Measurements from ENCODE around the gene NAGPA. TPM values are rescaled to one million over a fixed set of nuclear protein-coding genes. Genes with fewer than 3 reads are reported as not detected.

The NAGPA gene
- total and polyA plus RNA-seq, 10 of the 15 experiments (the other 5 are each of a cell fraction or from before 2014, with no cell fraction given) = 0.03 to 11.6 (median 6.6) TPM

GRCh38 chr16:4979164-4979563 is 54.6 kb downstream of the NAGPA start:
- H4K20me1 ChIP-seq (ENCODE audit: control insufficient read depth, insufficient read depth) = no peaks in the 10 kb centered on the region
- in situ Hi-C loops (cut with MboI) = no loop called here
- RAD21 ChIA-PET (ENCODE audit: unreplicated experiment) = no interaction called here
- ATAC-seq (no peak), DNase-seq (ENCODE audit: low read depth, low spot score) (no peak), FAIRE-seq (no peak)
- CTCF ChIA-PET = no interaction called here
- TF ChIP-seq IKZF1 (conservative IDR thresholded peaks at IDR 0.05) (no peak), SREBF1 (IDR thresholded peaks at IDR 0.05; ENCODE audit: low read length) (no peak), SRF (IDR thresholded peaks at IDR 0.05; ENCODE audit: low read depth in 2 of 2, low read length in 2 of 2) (no peak), RUNX3 (IDR thresholded peaks at IDR 0.05; ENCODE audit: low read length) (no peak), TCF3 (IDR thresholded peaks at IDR 0.05; ENCODE audit: borderline replicate concordance, insufficient read depth, low read depth, low read length) (no peak), CBFB (IDR thresholded peaks at IDR 0.05; ENCODE audit: low read depth) (no peak), IRF4 (IDR thresholded peaks at IDR 0.05; ENCODE audit: low read depth, low read length) (no peak), NFXL1 (IDR thresholded peaks at IDR 0.05; ENCODE audit: borderline replicate concordance) (no peak), SIX5 (IDR thresholded peaks at IDR 0.05; ENCODE audit: low read depth, low read length, severe bottlenecking) (no peak), GATAD2B (conservative IDR thresholded peaks at IDR 0.05; ENCODE audit: low read depth) (no peak), MYB (IDR thresholded peaks at IDR 0.05; ENCODE audit: borderline replicate concordance, low read depth, low read length) (no peak), SUPT20H (IDR thresholded peaks at IDR 0.05; ENCODE audit: borderline replicate concordance, control insufficient read depth, low read depth, low read length) (no peak), JUND (IDR thresholded peaks at IDR 0.05; ENCODE audit: low read depth, low read length) (no peak), ZNF274 (IDR thresholded peaks at IDR 0.05; ENCODE audit: insufficient read depth, insufficient read length) (no peak), ZBED1 (IDR thresholded peaks at IDR 0.05; ENCODE audit: borderline replicate concordance) (no peak)
- no peak overlapping the region for H2AFZ ChIP-seq (ENCODE audit: control insufficient read depth, low read depth, low read length)
- H3K4me3 ChIP-seq = no peak overlapping the region
- no peak overlapping the region for H3K4me2 ChIP-seq (ENCODE audit: control insufficient read depth, insufficient read depth)
- H3K9me3 ChIP-seq (replicated peaks; ENCODE audit: control insufficient read depth, insufficient read depth, low read length) = peaks cover 5% of the 10 kb centered on the region; the same call in 1 of the 3 replicates
- H3K79me2 ChIP-seq (ENCODE audit: control insufficient read depth, insufficient read depth, low read length) = no peaks in the 10 kb centered on the region
- H3K27ac ChIP-seq (ENCODE audit: control insufficient read depth, insufficient read depth) = no peak overlapping the region
- intact Hi-C loops (cut with micrococcal nuclease; ENCODE audit: unreplicated experiment) = loop anchor here (10.0 kb wide), 1 partner anchor 86 kb away; the partner anchor contains the start of gene C16orf89
- H3K36me3 ChIP-seq (ENCODE audit: control insufficient read depth in 2 of 2, insufficient read depth in 2 of 2, low read length in 1 of 2) = no peaks in the 10 kb centered on the region
- SMC1A ChIA-PET (ENCODE audit: uncharacterized antibody, unreplicated experiment) = no interaction called here
- no peak overlapping the region for H3K9ac ChIP-seq (ENCODE audit: control insufficient read depth, insufficient read depth, low read length)
- no TSS peak for BruUV-seq (replicated peaks)
- peaks cover 10% of the 10 kb centered on the region for H3K4me1 ChIP-seq (ENCODE audit: control insufficient read depth, insufficient read depth, low read length)
- H3K27me3 ChIP-seq (replicated peaks in 1 of 2; ENCODE audit: control insufficient read depth in 2 of 2, insufficient read depth in 2 of 2, low read length in 1 of 2) = no peaks in the 10 kb centered on the region; a peak in 1 of 4 replicates
- POLR2A ChIA-PET = no interaction called here
- WGBS (ENCODE audit: insufficient coverage, insufficient replicate concordance, low lambda C conversion rate, missing lambda C conversion rate) = 75% methylated on average over 7 of the region's 7 CpGs

All from GM12878 (cell line).